ENCODE data around the gene RSBN1.
"Not testable (repeated sequence)": the region's sequence is repeated elsewhere in the genome, so short reads cannot be mapped to it uniquely, and the experiment has no call there.

RSBN1 gene

DNA sequence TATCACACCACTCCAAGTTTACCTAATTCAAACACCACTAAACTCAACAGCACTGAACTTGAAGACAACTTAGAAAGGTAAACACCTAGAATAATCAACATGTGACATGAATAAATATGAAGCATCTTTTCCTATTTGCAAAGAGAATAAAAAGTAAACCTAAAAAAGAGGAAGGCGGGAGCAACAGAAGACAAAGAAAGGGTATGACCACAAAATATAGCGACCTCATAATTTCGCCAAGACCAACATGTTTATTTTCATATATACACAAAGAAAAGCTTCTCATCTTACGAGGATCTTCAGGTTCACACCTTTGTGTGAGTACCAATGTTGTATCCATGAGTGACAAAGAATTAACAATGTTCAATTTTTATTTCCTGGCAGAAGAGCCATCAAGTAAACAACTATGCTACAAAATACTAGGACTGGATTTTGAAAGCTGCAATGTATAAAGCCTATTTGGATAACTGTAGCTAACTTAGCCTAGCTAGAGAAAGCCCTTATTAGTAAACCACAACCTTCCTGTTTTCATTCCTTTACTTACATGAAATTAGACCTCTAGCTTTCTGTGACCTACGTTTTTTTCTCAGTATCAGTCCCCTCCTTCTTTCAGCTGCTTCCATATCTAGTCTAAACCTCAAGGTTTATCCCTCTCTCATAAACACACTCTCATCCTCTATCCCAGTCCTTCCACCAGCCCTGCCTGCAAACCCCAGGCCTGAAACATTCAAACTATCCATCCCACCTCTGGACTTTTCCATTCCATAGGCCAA is 31.7 kb downstream of the RSBN1 start:
- DNase-seq (ENCODE audit: low spot score), result peak; percentile 40

DNA sequence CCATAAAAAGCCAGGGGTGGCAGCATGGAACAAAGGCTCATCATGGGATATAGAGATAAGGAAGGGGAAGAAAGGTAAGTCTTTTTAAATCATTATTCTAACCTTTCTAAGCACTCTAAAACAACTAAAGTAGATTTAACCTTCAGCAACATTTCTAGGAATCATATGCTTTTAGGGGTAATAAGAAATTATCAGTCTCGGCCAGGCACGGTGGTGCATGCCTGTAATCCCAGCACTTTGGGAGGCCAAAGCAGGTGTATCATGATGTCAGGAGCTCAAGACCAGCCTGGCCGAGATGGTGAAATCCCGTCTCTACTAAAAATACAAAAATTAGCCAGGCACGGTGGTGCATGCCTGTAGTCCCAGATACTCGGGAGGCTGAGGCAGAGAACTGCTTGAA is 32.7 kb downstream of the RSBN1 start:
- no peak for DNase-seq (ENCODE audit: low spot score)

- DNase-seq (ENCODE audit: low spot score), result no peak
Observed at GRCh38 chr1:113777561-113777960, 34.7 kb downstream of the RSBN1 start.

DNA sequence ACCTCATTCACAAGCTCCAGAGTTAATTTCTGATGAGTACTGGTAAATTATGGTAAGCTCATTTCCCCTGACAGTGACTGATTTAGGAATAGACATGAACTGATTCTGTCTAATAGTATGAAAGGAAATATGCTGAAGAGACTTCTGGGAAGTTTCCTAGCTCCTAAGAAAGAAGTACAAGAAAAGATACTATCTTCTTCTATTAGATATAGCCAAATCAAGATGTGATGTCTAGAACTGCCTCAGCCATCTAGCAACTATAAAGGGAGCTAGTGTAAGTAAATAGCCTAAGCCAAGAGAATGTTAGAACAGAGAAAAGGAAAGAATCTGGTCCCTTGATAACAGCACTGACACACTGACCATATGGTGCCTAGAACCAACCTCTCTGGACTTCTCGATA is 42.2 kb downstream of the RSBN1 start:
- no peak for DNase-seq (ENCODE audit: low spot score)

- no peak for DNase-seq (ENCODE audit: low spot score)
Observed at GRCh38 chr1:113769601-113769970, 42.7 kb downstream of the RSBN1 start.

DNA sequence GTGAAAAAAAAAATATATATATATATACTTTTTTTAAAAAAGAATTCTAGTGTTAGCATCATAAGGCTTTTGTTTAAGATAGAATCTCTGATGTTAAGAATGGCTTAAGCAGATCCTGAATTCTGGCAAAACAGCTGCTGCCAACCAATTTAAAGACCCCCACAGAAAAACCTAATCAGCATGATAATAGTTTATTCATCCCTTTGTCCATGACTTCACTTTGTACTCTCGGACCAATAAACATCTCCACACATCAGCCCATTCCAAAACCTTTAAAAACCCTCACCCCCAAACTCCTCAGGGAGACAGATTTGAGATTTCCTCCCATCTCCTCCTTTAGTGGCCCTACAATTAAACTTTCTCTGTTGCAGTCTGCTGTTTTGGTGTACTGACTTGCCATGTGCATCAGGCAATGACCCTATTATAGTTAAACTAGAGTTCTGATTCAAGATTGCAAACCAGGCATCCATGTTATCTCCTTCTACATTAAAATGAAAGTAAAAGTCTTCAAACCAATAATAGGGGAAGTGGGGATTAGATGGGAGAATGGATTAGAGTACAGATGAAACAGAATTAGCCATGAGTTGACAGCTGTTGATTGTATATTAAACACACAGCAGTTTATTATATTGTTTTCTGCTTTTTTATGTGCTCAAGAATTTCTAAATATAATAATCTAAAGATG is 43.2 kb downstream of the RSBN1 start:
- no peak for DNase-seq (ENCODE audit: low spot score)

GRCh38 chr1:113765306-113766230 is 46.7 kb downstream of the RSBN1 start:
- DNase-seq (ENCODE audit: low spot score), result no peak

DNA sequence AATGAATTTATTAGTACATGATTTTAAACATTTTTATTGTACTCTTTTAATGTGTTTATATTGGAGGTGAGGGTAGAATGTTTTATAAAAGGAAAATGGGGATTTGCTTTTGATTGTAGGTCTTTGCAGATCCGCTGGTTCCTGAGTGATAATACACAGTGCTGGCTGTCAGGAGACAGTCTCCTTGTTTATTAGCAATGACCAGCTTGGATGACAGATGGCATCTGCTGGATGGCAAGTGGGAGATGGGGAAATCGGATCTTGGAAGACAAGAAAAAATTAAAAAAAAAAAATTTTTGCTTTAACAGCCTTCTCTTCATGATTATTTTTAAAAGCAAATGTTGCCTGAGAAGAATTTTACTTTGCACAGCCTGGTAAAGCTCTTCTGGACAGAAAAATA is 48.6 kb downstream of the RSBN1 start:
- no peak for DNase-seq (ENCODE audit: low spot score)

DNA sequence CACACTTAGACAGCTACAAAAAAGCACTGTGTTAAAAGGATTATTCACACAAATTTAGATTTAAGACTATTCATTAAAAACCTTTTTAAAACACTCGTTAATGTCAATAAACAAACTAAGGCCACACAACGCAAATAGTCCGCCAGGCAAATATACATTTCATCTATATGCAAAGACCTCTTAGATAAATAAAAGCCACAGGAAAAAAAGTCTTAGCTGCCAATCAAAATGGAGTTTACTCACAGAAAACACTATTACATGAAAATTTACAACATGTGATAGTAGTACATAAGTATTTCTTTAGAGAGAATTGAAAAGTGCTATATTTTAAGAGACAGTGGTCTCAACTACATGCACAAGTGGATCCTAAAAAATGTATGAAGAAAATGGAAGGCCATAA is 50.3 kb downstream of the RSBN1 start:
- DNase-seq (ENCODE audit: low spot score), result no peak

DNA sequence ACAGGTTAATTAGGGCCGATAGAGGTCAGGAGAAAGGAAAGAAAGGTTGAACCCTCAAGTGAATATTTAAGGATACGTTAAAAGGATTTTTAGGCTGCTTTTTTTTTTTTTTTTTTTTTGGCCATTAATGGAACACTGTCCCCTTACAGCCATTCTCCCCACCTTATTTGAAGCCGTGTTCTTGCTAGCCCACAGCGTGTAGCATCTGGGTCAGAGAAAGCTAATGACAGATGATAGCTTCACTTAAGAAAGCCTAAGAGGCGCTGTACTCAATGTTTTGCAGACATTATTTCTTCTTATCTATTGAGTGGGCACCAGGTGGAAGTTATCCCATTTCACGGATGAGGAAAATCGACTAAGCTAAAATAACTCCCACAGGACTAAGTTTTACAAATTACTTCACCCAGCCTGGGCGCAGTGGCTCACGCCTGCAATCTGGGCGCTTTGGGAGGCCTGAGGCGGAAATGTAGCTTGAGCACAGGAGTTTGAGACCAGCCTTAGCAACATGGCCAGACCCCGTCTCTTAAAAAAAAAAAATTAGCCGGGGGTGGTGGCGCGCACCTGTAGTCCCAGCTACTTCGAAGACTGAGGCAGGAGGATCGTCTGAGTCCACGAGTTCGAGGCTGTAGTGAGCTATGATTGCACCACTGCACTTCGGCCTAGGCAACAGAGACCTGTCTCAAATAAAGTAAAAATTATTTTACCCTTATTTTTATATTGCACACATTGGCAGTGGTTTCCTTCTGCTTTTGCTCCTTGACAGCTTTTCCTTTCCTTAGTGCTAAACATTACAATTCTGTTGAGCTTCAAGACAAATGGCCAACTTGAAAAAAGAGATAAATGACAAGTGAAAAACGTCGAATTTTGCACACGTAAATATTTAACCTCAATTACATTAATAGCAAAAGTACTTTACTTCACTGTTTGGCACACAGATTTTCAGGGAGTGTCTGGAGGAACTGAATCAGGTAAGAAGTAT is 51.9 kb downstream of the RSBN1 start:
- no peak for DNase-seq (ENCODE audit: low spot score)

DNA sequence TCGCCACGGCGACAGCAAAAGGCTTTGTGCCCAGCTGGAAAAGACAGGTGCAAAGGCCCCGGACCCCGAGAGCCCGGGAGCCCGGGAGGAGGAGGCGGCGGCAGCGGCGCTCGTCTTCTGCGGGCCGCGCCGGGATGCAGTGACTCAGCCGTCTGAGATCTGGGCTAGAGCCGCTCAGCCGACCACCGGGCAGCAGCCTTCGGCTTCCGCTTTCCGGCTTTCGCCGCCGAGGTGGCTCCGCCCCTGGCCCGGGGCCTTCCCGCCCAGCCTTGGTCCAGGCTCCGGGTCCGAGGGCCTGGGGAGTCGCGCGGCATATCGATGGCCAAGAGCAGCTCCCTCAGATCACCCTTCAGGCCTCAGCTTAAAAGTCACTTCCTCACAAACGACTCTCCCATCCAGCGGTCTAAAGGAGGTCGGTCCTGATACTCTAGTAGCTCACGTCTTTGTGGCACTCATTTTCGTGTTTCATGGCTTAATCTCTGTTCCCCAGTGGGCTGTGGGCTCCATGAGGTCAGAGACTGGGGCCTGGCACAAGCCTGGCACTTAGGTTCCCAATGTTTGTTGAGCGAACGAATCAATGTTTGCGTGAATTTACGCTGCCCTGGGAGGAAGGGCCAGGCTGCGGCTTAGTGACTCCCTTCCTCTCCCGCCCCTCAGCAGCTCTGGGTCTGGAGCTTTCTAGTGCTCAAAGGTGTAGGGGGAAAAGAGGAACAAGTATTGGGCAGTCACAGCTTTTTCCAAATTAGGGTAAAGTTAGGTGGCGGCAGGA is 52.8 kb downstream of the RSBN1 start, which contains the start of gene PHTF1:
PHTF1 (minus strand) TSS at position 154 of the 769 bp plus-strand sequence. CDS start 783 bp downstream, outside the sequence.
- DNase-seq (ENCODE audit: low spot score), result peak; percentile 55

DNA sequence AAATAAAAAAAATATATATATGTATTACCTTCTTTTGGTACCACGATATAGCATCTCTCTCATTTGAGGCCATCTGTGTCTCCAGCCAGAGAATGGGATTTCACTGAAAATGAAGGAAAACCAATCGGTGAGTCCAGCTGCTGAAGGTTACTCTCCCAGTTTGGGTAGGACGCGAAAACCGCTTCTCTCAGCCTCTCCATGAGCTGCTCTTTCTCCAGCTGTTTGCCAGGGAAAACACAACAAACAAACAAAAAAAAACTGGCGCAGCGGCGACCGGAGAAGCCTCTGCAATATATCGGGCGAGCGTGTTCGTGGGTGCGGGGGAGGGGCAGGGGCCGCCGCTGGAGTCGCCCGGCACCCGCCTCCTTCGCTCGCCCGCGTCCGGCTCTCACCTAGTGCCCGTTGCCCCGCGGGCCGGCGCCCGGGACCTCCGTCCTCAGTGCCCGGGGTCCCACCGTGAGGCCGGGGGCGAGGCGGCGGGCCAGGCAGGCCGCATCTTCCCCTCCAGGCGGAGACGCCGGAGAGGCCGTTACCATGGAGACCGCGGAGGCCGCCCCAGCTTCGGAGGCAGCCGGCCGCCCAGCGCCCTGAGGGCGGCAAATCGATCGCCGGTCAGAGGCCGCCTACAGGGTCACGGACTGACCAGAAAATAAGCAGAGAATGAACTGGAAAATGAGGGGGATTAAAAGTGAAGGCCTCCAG is 53.5 kb downstream of the RSBN1 start:
- peak; percentile 45 for DNase-seq (ENCODE audit: low spot score)

DNA sequence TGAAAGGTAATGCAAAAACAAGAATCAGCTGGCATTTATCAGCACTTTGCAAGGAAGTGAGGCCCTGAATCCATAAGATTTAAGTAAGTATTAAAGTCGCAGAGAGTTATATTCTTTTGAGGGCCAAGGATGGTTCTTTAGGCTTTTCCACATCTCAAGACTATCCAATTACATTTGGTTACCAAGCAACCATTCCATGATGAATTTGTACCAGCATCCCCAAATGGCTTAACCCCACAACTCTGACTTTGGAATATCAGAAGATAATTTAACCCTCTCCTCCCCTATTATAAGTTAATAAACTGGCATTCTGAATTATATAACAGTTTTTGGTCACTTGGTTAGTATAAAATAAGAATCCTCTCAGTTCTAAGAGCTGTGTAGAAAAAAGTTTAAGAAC is 55.8 kb downstream of the RSBN1 start:
- no peak for DNase-seq (ENCODE audit: low spot score)

GRCh38 chr1:113753333-113753732 is 58.9 kb downstream of the RSBN1 start:
- DNase-seq (ENCODE audit: low spot score), result not testable (repeated sequence)

GRCh38 chr1:113751516-113751915 is 60.8 kb downstream of the RSBN1 start:
- DNase-seq (ENCODE audit: low spot score), result no peak

DNA sequence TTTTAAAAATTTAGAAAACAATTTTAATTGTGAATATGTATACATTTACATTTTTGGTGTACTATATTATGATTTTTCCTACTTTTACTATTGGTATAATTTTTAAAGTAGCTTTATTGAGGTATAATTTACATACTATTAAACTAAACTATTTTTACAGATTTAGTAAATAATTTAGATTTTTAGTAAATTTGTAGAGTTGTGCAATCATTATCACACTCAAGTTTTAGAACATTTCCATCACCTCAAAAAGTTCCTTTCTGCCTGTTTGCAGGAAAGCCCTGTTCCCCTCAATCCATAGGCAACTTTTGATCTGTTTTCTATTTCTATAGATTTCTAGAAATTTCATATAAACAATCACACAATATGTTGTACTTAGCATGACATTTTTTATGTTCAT is 61.2 kb downstream of the RSBN1 start:
- DNase-seq (ENCODE audit: low spot score), result no peak

DNA sequence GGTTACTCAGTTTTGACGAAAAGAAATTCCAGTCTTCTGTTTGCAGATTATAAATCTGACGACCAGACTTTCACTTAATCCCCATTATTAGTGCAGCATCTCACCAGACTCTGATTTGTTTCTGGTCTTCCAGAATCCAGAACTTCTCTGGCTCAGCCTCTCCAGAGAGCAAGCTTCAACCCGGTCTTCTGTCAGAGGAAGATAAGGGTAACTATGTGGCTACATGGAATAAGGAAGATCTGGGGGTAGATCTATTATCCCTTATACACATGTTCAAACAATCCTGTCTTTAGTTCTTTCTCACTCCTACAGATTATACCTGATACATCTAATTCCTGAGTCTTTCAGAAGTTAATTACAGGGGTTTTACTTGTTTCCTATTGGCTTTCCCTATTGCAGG is 62.9 kb downstream of the RSBN1 start:
- no peak for DNase-seq (ENCODE audit: low spot score)

- no peak for DNase-seq (ENCODE audit: low spot score)
Observed at GRCh38 chr1:113747376-113747775, 64.9 kb downstream of the RSBN1 start.

GRCh38 chr1:113745425-113745824 is 66.9 kb downstream of the RSBN1 start:
- no peak for DNase-seq (ENCODE audit: low spot score)

GRCh38 chr1:113744114-113744513 is 68.2 kb downstream of the RSBN1 start:
- no peak for DNase-seq (ENCODE audit: low spot score)

Measured in CD4-positive, alpha-beta T cell treated with Interleukin-15 for 4 hours (primary cell).